HepG2 (cell line): ENCODE measurements around the gene SLC7A11. TPM values are rescaled to one million over a fixed set of nuclear protein-coding genes. Genes with fewer than 3 reads are reported as not detected.

Source experiments
- ATAC-seq: fragments of 200-7000 bp; cut with Tn5 transposase; 3 replicates; pipeline ENCODE4 v1.9.1; 2020; ENCODE audit warnings: mild to moderate bottlenecking, moderate library complexity
- BruUV-seq: library from RNA; stranded (reverse); fragments of 400-500 nt; replicated peaks from 2 replicates; lab custom pipeline; 2021; lab: Mats Ljungman, UMichigan
- CTCF ChIA-PET: fragments of 300-600 bp; formaldehyde crosslinking; extraction: SDS; loops from one replicate; lab custom pipeline; 2021; ENCODE audit warnings: low total read pairs, inconsistent platforms, low intra/inter-chr PET ratio; lab: Yijun Ruan, JAX
- POLR2A ChIA-PET: fragments of 350-600 bp; sonication (Branson Sonifier 250); formaldehyde crosslinking; loops from one replicate; lab custom pipeline; 2020; ENCODE audit warnings: antibody characterized with exemption, inconsistent platforms; lab: Yijun Ruan, JAX
- DNase-seq: peaks from one replicate; pipeline ENCODE4 v3.0.0-alpha.2; 2015; ENCODE audit warnings: low spot score
- FAIRE-seq: peaks from 3 replicates; lab custom pipeline; 2011; peaks lifted over from hg19 to GRCh38; lab: Jason Lieb, UNC
- H2AFZ ChIP-seq: one replicate; pipeline ENCODE4 v1.6.1; 2011; ENCODE audit warnings: low read length, inconsistent platforms
- H3K27ac ChIP-seq: fragments of 300-600 bp; 3 replicates; pipeline ENCODE4 v1.8.0; 2011; ENCODE audit warnings: mixed run types, mild to moderate bottlenecking, mixed read lengths, low read length, inconsistent platforms; ENCODE audit not compliant: insufficient read depth; ENCODE audit errors: extremely low read length
- H3K27me3 ChIP-seq, 2 experiments: fragments of 200-600 bp in 1 of 2; 2 replicates in 1 of 2; 3 replicates in 1 of 2; pipeline versions ENCODE4 v1.6.0 to v1.8.0; 2011; ENCODE audit warnings: low read length in 2 of 2, mild to moderate bottlenecking in 2 of 2, moderate library complexity in 2 of 2, inconsistent platforms in 1 of 2; ENCODE audit not compliant: insufficient read depth in 2 of 2, control insufficient read depth in 1 of 2
- H3K36me3 ChIP-seq, 2 experiments: fragments of 200-600 bp in 1 of 2; replicated peaks in 1 of 2; 2 replicates in 1 of 2; 3 replicates in 1 of 2; pipeline versions ENCODE4 v1.5.1 to v1.8.0; 2011; ENCODE audit warnings: low read length in 2 of 2, inconsistent platforms in 1 of 2; ENCODE audit not compliant: insufficient read depth in 2 of 2, control insufficient read depth in 1 of 2
- H3K4me1 ChIP-seq: 2 replicates; pipeline ENCODE4 v1.5.1; 2012; ENCODE audit warnings: low read length, inconsistent platforms; ENCODE audit not compliant: insufficient read depth
- H3K4me2 ChIP-seq: 2 replicates; pipeline ENCODE4 v1.6.0; 2011; ENCODE audit warnings: low read depth, low read length, inconsistent platforms
- H3K4me3 ChIP-seq, 3 experiments: fragments of 200-600 bp in 1 of 3; sonication (generic), shearing (Covaris generic) in 1 of 3; replicated peaks in 1 of 3; 2 replicates each; pipeline ENCODE4 v1.5.1; 2011 to 2016; ENCODE audit warnings: low read length in 3 of 3, inconsistent platforms in 2 of 3, low read depth in 2 of 3, mild to moderate bottlenecking in 2 of 3, control low read depth in 1 of 3, mixed read lengths in 1 of 3; ENCODE audit not compliant: insufficient read depth in 1 of 3
- H3K79me2 ChIP-seq: one replicate; pipeline ENCODE4 v1.6.1; 2011; ENCODE audit warnings: low read length, inconsistent platforms; ENCODE audit not compliant: insufficient read depth
- H3K9ac ChIP-seq: 2 replicates; pipeline ENCODE4 v1.6.0; 2011; ENCODE audit warnings: mild to moderate bottlenecking, low read depth, low read length, inconsistent platforms; ENCODE audit not compliant: insufficient read depth
- H3K9me3 ChIP-seq: 2 replicates; pipeline ENCODE4 v1.5.1; 2012; ENCODE audit warnings: mild to moderate bottlenecking, low read length
- H4K20me1 ChIP-seq: 2 replicates; pipeline ENCODE4 v1.6.0; 2011; ENCODE audit warnings: inconsistent platforms, mild to moderate bottlenecking, low read length, moderate library complexity; ENCODE audit not compliant: insufficient read depth
- AKAP8 ChIP-seq: sonication (generic); formaldehyde crosslinking; IDR thresholded peaks from 2 replicates; pipeline ENCODE4 v1.5.1; 2020; ENCODE audit warnings: mild to moderate bottlenecking, missing genetic modification reagents
- ATM ChIP-seq: fragments of 450-650 bp; IDR thresholded peaks from 2 replicates; pipeline ENCODE4 v1.7.1; 2017; ENCODE audit warnings: mild to moderate bottlenecking, borderline replicate concordance
- BRD4 ChIP-seq: sonication (generic); formaldehyde crosslinking; IDR thresholded peaks from 2 replicates; pipeline ENCODE4 v1.4.0; 2020; ENCODE audit warnings: missing genetic modification reagents
- NR1H2 ChIP-seq: sonication (generic); formaldehyde crosslinking; IDR thresholded peaks from 2 replicates; pipeline ENCODE4 v1.8.1; 2022; ENCODE audit warnings: low read depth, missing genetic modification reagents, borderline replicate concordance
- PCBP2 ChIP-seq: fragments of 200-400 bp; formaldehyde crosslinking; optimal IDR thresholded peaks from 2 replicates; pipeline ENCODE3; 2018; ENCODE audit warnings: low read length, low read depth; ENCODE audit not compliant: poor library complexity, severe bottlenecking
- POGZ ChIP-seq: sonication (generic); formaldehyde crosslinking; IDR thresholded peaks from 2 replicates; pipeline ENCODE4 v1.4.0; 2020; ENCODE audit warnings: mild to moderate bottlenecking, missing genetic modification reagents
- TMF1 ChIP-seq: sonication (generic); formaldehyde crosslinking; IDR thresholded peaks from 2 replicates; pipeline ENCODE4 v1.8.1; 2022; ENCODE audit warnings: low read depth, missing genetic modification reagents
- ZGPAT ChIP-seq: IDR thresholded peaks from 2 replicates; pipeline ENCODE4 v1.6.1; 2016; ENCODE audit warnings: mild to moderate bottlenecking
- ZMAT5 ChIP-seq: sonication (generic); formaldehyde crosslinking; IDR thresholded peaks from 2 replicates; pipeline ENCODE4 v1.5.0; 2020; ENCODE audit warnings: mild to moderate bottlenecking, low read depth, missing genetic modification reagents, borderline replicate concordance
- ZMYM4 ChIP-seq: sonication (generic); formaldehyde crosslinking; IDR thresholded peaks from 2 replicates; pipeline ENCODE4 v1.8.1; 2023; ENCODE audit warnings: mild to moderate bottlenecking, missing genetic modification reagents
- ZNF264 ChIP-seq: sonication (generic); formaldehyde crosslinking; IDR thresholded peaks from 2 replicates; pipeline ENCODE4 v1.4.0; 2020; ENCODE audit warnings: missing genetic modification reagents
- ZNF383 ChIP-seq: sonication (generic); formaldehyde crosslinking; IDR thresholded peaks from 2 replicates; pipeline ENCODE4 v1.4.0; 2020; ENCODE audit warnings: missing genetic modification reagents, mild to moderate bottlenecking, borderline replicate concordance
- ZNF569 ChIP-seq: sonication (generic); formaldehyde crosslinking; IDR thresholded peaks from 2 replicates; pipeline ENCODE4 v1.5.0; 2020; ENCODE audit warnings: mild to moderate bottlenecking, missing genetic modification reagents, moderate library complexity, borderline replicate concordance
- ZNF792 ChIP-seq: IDR thresholded peaks from 2 replicates; pipeline ENCODE4 v1.6.1; 2016
- WGBS: methylation state at CpG from one replicate; pipeline ENCODE4 v1.1.6; 2017; ENCODE audit warnings: low lambda C conversion rate; 5-methylcytosine and 5-hydroxymethylcytosine counted together
- in situ Hi-C: cut with HindIII; loops from 2 replicates; pipeline ENCODE4 v1.10.0; 2017; ENCODE audit warnings: low pct_unique_long_range_greater_than_20kb; ENCODE audit not compliant: extremely low pct_ligation_motif_present
- intact Hi-C: fragments of 100-400 bp; cut with micrococcal nuclease; formaldehyde crosslinking; loops from one replicate; pipeline ENCODE4 v1.10.0; 2022; ENCODE audit not compliant: unreplicated experiment
- polyA plus RNA-seq, 8 experiments: library from polyadenylated mRNA; depleted of rRNA in 3 of 8; stranded (reverse) in 7 of 8; unstranded in 1 of 8; fragments of >200 nt; fragmentation: Illumina TruSeq in 4 of 8; extraction: Trizol in 4 of 8; gene quantifications; 2 replicates each; pipeline versions ENCODE4 v1.2.1 to v1.2.3, GENCODE V29; 2011 to 2016; ENCODE audit warnings: low read depth in 4 of 8, missing spikeins in 1 of 8, mixed read lengths in 1 of 8; ENCODE audit not compliant: insufficient read depth in 1 of 8
- total RNA-seq, 5 experiments: library from RNA; depleted of rRNA; stranded (reverse); fragments of >200 nt; fragmentation: Illumina TruSeq; extraction: Trizol; gene quantifications; 2 replicates each; pipeline ENCODE4 v1.2.3, GENCODE V29; 2016; ENCODE audit warnings: low read depth in 1 of 5
- TF ChIP-seq, protein P1 (sequence below): sonication (generic); formaldehyde crosslinking; IDR thresholded peaks from 2 replicates; pipeline ENCODE4 v1.4.0; 2020; ENCODE audit warnings: missing genetic modification reagents, mild to moderate bottlenecking, borderline replicate concordance

SLC7A11 gene
- total and polyA plus RNA-seq, 2 of the 13 experiments (the other 11 are each of a cell fraction or from before 2014, with no cell fraction given), result 15.7 to 17.5 TPM

GRCh38 chr4:138262469-138262868 is 20.3 kb upstream of the SLC7A11 start:
- no TSS peak for BruUV-seq
- TF ChIP-seq TMF1 (CRISPR knock-in tag) (no peak), ZMYM4 (CRISPR knock-in tag) (no peak), POGZ (CRISPR knock-in tag) (no peak), ZMAT5 (CRISPR knock-in tag) (no peak), ZGPAT (no peak), ATM (no peak), ZNF792 (CRISPR knock-in tag) (no peak)
- H3K9me3 ChIP-seq, result no peaks in the 10 kb centered on the region
- no peaks in the 10 kb centered on the region for H3K36me3 ChIP-seq
- ChIA-PET CTCF (no interaction called here), POLR2A (no interaction called here)
- in situ Hi-C loops, result no loop called here
- peaks cover 32% of the 10 kb centered on the region for H3K4me1 ChIP-seq
- DNase-seq (no peak), FAIRE-seq (no peak), ATAC-seq (peak; percentile 53; the same call in 2 of the 3 replicates)
- H3K4me2 ChIP-seq, result peak overlapping the region; percentile 33; the same call in 1 of the 2 replicates
- 4% methylated on average over 3 of the region's 3 CpGs for WGBS
- H2AFZ ChIP-seq, result no peak overlapping the region
- no peaks in the 10 kb centered on the region for H4K20me1 ChIP-seq
- no peaks in the 10 kb centered on the region for H3K79me2 ChIP-seq
- no peak overlapping the region for H3K27ac ChIP-seq
- intact Hi-C loops, result no loop called here
- no peak overlapping the region for H3K4me3 ChIP-seq
- no peaks in the 10 kb centered on the region for H3K27me3 ChIP-seq
- no peak overlapping the region for H3K9ac ChIP-seq

- ATAC-seq (no peak), DNase-seq (no peak), FAIRE-seq (no peak)
- Histone ChIP-seq H3K4me1 (peaks cover 28% of the 10 kb centered on the region), H3K9me3 (no peaks in the 10 kb centered on the region), H3K4me2 (no peak overlapping the region; the same call in 1 of the 2 replicates), H3K36me3 (no peaks in the 10 kb centered on the region), H3K27me3 (no peaks in the 10 kb centered on the region), H3K27ac (no peak overlapping the region), H3K9ac (no peak overlapping the region), H4K20me1 (no peaks in the 10 kb centered on the region), H3K4me3 (no peak overlapping the region), H3K79me2 (no peaks in the 10 kb centered on the region), H2AFZ (no peak overlapping the region)
- intact Hi-C loops (no loop called here), in situ Hi-C loops (no loop called here)
- WGBS, result 34% methylated on average over 4 of the region's 4 CpGs
- CTCF ChIA-PET, result no interaction called here
- no TSS peak for BruUV-seq
- POLR2A ChIA-PET, result no interaction called here
- no peak for TF ChIP-seq NR1H2
- TF ChIP-seq, protein P1, sequence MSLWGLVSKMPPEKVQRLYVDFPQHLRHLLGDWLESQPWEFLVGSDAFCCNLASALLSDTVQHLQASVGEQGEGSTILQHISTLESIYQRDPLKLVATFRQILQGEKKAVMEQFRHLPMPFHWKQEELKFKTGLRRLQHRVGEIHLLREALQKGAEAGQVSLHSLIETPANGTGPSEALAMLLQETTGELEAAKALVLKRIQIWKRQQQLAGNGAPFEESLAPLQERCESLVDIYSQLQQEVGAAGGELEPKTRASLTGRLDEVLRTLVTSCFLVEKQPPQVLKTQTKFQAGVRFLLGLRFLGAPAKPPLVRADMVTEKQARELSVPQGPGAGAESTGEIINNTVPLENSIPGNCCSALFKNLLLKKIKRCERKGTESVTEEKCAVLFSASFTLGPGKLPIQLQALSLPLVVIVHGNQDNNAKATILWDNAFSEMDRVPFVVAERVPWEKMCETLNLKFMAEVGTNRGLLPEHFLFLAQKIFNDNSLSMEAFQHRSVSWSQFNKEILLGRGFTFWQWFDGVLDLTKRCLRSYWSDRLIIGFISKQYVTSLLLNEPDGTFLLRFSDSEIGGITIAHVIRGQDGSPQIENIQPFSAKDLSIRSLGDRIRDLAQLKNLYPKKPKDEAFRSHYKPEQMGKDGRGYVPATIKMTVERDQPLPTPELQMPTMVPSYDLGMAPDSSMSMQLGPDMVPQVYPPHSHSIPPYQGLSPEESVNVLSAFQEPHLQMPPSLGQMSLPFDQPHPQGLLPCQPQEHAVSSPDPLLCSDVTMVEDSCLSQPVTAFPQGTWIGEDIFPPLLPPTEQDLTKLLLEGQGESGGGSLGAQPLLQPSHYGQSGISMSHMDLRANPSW (CRISPR knock-in tag), result no peak
- no peak for TF ChIP-seq PCBP2
- no peak for TF ChIP-seq BRD4 (CRISPR knock-in tag)
- no peak for TF ChIP-seq AKAP8 (CRISPR knock-in tag)
- TF ChIP-seq ZNF569 (CRISPR knock-in tag), result no peak
- TF ChIP-seq ZNF383 (CRISPR knock-in tag), result no peak
- no peak for TF ChIP-seq ZNF264
Measured at GRCh38 chr4:138262030-138262429, 19.9 kb upstream of the SLC7A11 start.
